Liver (tissue), 3 donors: Measurements from ENCODE around the gene NKX6-1.

Source experiments
- EGR1 ChIP-seq, 2 donors: IDR thresholded peaks; 2 replicates each; pipeline ENCODE4 v1.6.1; 2016 to 2018; ENCODE audit warnings: antibody characterized with exemption in 2 of 2, low read depth in 2 of 2
- FOXA2 ChIP-seq: IDR thresholded peaks from 2 replicates; pipeline ENCODE4 v1.6.1; 2016; ENCODE audit warnings: antibody characterized with exemption
- GABPA ChIP-seq, 2 donors: IDR thresholded peaks in 1 of 2; conservative IDR thresholded peaks in 1 of 2; 2 replicates each; pipeline ENCODE4 v1.6.1; 2016; ENCODE audit warnings: antibody characterized with exemption in 2 of 2, mild to moderate bottlenecking in 1 of 2, moderate library complexity in 1 of 2
- HNF4A ChIP-seq, 2 donors: conservative IDR thresholded peaks; 2 replicates each; pipeline ENCODE4 v1.6.1; 2016; ENCODE audit warnings: antibody characterized with exemption in 2 of 2, mild to moderate bottlenecking in 2 of 2
- HNF4G ChIP-seq: IDR thresholded peaks from 2 replicates; pipeline ENCODE4 v1.6.1; 2016; ENCODE audit warnings: antibody characterized with exemption
- JUND ChIP-seq, 2 donors: IDR thresholded peaks; 2 replicates each; pipeline ENCODE4 v1.6.1; 2016; ENCODE audit warnings: antibody characterized with exemption in 2 of 2
- RAD21 ChIP-seq, 2 donors: IDR thresholded peaks; 2 replicates each; pipeline ENCODE4 v1.6.1; 2016; ENCODE audit warnings: antibody characterized with exemption in 2 of 2, mild to moderate bottlenecking in 2 of 2
- RXRA ChIP-seq, 2 donors: IDR thresholded peaks; 2 replicates each; pipeline ENCODE4 v1.6.1; 2017 to 2018; ENCODE audit warnings: antibody characterized with exemption in 2 of 2, mild to moderate bottlenecking in 1 of 2
- TAF1 ChIP-seq: conservative IDR thresholded peaks from 2 replicates; pipeline ENCODE4 v1.6.1; 2016; ENCODE audit warnings: antibody characterized with exemption, mild to moderate bottlenecking
- YY1 ChIP-seq: IDR thresholded peaks from 2 replicates; pipeline ENCODE4 v1.6.1; 2016; ENCODE audit warnings: antibody characterized with exemption, mild to moderate bottlenecking
- TF ChIP-seq, protein P1 (sequence below): fragments of 150-350 bp; IDR thresholded peaks from 2 replicates; pipeline ENCODE4 v1.5.1; 2017; ENCODE audit warnings: improper control_type of control experiment, low read depth, low read length; ENCODE audit not compliant: missing input control
- TF ChIP-seq, protein P2 (sequence below): IDR thresholded peaks from 2 replicates; pipeline ENCODE4 v1.6.1; 2016; ENCODE audit warnings: antibody characterized with exemption
- TF ChIP-seq, protein P3 (sequence below): IDR thresholded peaks from 2 replicates; pipeline ENCODE4 v1.6.1; 2016; ENCODE audit warnings: antibody characterized with exemption
- TF ChIP-seq, protein P4 (sequence below): IDR thresholded peaks from 2 replicates; pipeline ENCODE4 v1.6.1; 2016; ENCODE audit warnings: antibody characterized with exemption, mild to moderate bottlenecking
- donor health status: healthy.
- donor health status: healthy.

DNA sequence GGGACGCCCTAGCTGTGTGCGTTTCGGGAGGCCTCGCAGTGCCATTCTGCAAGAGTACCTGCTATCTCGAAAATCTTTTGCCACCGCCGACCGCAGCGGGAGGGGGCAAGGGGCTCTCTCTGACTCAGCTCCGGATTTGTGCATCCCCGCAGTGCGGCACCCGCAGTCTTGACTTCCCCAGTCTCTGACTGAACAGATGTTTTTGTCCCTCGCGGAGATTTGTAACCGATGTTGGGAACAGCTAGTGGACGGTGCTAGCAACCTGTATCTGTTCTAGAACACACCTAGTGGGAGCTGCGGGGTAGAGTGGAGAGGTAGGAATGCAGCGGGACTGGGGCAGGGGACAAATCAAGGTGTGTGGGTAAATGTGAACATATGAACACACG is 17.2 kb downstream of the NKX6-1 start:
- TF ChIP-seq, protein P1, sequence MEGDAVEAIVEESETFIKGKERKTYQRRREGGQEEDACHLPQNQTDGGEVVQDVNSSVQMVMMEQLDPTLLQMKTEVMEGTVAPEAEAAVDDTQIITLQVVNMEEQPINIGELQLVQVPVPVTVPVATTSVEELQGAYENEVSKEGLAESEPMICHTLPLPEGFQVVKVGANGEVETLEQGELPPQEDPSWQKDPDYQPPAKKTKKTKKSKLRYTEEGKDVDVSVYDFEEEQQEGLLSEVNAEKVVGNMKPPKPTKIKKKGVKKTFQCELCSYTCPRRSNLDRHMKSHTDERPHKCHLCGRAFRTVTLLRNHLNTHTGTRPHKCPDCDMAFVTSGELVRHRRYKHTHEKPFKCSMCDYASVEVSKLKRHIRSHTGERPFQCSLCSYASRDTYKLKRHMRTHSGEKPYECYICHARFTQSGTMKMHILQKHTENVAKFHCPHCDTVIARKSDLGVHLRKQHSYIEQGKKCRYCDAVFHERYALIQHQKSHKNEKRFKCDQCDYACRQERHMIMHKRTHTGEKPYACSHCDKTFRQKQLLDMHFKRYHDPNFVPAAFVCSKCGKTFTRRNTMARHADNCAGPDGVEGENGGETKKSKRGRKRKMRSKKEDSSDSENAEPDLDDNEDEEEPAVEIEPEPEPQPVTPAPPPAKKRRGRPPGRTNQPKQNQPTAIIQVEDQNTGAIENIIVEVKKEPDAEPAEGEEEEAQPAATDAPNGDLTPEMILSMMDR, result no peak
- TF ChIP-seq YY1 (no peak), RXRA (IDR thresholded peaks at IDR 0.05) (no peak), FOXA2 (no peak), GABPA (IDR thresholded peaks at IDR 0.05 in 1 of 2, conservative IDR thresholded peaks at IDR 0.05 in 1 of 2) (no peak), HNF4G (no peak), TAF1 (no peak), EGR1 (IDR thresholded peaks at IDR 0.05; ENCODE audit: low read depth in 2 of 2) (no peak), HNF4A (conservative IDR thresholded peaks at IDR 0.05) (no peak), JUND (IDR thresholded peaks at IDR 0.05) (no peak), RAD21 (IDR thresholded peaks at IDR 0.05) (no peak)
- TF ChIP-seq, protein P2, sequence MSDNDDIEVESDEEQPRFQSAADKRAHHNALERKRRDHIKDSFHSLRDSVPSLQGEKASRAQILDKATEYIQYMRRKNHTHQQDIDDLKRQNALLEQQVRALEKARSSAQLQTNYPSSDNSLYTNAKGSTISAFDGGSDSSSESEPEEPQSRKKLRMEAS, result no peak
- TF ChIP-seq, protein P3, sequence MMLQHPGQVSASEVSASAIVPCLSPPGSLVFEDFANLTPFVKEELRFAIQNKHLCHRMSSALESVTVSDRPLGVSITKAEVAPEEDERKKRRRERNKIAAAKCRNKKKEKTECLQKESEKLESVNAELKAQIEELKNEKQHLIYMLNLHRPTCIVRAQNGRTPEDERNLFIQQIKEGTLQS, result no peak
- TF ChIP-seq, protein P4, sequence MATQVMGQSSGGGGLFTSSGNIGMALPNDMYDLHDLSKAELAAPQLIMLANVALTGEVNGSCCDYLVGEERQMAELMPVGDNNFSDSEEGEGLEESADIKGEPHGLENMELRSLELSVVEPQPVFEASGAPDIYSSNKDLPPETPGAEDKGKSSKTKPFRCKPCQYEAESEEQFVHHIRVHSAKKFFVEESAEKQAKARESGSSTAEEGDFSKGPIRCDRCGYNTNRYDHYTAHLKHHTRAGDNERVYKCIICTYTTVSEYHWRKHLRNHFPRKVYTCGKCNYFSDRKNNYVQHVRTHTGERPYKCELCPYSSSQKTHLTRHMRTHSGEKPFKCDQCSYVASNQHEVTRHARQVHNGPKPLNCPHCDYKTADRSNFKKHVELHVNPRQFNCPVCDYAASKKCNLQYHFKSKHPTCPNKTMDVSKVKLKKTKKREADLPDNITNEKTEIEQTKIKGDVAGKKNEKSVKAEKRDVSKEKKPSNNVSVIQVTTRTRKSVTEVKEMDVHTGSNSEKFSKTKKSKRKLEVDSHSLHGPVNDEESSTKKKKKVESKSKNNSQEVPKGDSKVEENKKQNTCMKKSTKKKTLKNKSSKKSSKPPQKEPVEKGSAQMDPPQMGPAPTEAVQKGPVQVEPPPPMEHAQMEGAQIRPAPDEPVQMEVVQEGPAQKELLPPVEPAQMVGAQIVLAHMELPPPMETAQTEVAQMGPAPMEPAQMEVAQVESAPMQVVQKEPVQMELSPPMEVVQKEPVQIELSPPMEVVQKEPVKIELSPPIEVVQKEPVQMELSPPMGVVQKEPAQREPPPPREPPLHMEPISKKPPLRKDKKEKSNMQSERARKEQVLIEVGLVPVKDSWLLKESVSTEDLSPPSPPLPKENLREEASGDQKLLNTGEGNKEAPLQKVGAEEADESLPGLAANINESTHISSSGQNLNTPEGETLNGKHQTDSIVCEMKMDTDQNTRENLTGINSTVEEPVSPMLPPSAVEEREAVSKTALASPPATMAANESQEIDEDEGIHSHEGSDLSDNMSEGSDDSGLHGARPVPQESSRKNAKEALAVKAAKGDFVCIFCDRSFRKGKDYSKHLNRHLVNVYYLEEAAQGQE, result no peak
